Dermis microvascular lymphatic vessel endothelial cell (primary cell): ENCODE data around the gene HOXB13. TPM values are rescaled to one million over a fixed set of nuclear protein-coding genes. Genes with fewer than 3 reads are reported as not detected.
A peak's percentile ranks its signal among the peaks of the same experiment; 100 is the strongest.

Experiments used
- DNase-seq, 2 donors: peaks; one replicate each; pipeline versions ENCODE4 v3.0.0 to v3.0.0-alpha.2; 2010; ENCODE audit warnings: low read depth in 2 of 2
- total RNA-seq: library from RNA; depleted of rRNA; stranded (reverse); fragments of >200 nt; gene quantifications from 2 replicates; pipeline ENCODE4 v1.2.1, GENCODE V29; 2014

HOXB13 gene
- total RNA-seq, 1 donor from 2014 or later: not detected

DNA sequence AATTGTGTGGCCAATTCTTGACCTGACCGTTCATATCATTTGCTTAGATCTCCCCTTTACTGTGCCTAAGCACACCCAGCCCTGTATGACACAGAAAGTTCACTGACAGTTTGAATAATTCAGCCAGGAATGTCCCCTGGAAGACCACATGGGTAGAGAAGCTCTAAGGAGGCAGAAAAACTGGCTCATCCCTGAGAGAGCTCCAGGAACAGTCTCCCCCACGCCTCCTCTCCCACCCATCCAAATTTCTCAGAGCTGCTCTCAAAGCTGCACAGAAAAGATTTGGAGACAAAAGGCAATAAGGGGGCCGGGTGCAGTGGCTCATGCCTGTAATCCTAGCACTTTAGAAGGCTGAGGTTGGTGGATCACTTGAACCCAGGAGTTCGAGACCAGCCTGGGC is 17.4 kb downstream of the HOXB13 start:
- DNase-seq: no peak

DNA sequence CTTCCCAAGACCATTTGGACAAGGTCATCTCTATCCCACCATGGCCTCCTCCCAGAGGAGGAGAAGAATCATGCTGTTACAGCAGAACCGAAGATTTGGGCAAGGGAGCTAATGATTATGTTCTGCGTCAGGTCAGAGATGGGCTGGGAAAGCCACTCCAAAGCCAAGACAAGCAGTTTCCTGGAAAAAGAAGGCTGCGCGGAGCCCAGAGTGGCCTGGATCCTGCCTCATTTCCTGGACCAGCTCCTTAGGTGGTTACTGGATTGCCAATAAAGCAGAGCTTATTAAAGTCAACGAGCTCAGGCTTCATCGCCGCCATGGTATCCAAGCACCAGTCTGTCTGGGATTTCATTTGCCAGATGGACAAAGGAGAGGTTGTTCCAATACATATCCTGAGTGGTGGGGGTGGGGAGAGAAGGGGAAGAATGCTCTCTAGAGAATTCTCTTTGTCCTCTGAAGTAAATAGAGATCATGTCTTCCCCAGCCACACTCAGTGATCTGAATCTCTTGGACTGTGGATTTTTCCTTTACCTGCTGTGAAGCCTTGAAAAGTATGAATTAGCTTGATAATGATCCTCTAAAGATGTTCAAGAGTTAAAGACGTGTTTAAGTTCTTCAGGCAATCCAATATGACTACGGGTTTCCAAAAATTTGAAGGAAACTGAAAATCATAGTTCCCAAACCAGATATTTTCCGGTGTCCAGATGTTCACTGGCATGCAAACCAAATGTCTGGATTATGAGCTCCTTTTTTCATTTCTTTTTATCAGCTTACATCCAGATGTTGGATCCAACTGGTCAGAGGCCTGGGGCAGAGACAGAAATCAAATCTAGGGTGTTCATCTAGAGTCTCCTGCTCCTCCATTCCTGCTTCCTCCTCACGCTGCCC is 23.9 kb downstream of the HOXB13 start:
- DNase-seq: no peak

- DNase-seq: no peak
These were observed 26.6 kb downstream of the HOXB13 start for GRCh38 chr17:48701864-48702532.

DNA sequence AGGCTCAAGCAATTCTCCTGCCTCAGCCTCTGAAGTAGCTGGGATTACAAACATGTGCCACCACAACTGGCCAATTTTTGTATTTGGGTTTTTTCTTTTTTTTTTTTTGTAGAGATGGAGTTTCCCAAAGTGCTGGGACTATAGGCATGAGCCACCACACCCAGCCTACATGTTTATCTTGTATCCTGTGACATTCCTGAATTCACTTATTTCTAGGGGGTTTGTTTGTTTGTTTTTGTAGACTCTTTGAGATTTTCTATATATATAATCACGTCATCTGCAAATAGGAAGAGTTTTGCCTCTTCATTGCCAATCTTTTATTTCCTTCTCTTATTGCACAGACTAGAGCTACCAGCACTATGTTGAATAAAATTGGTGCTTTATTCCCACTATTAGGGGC is 35.4 kb downstream of the HOXB13 start:
- DNase-seq: no peak

GRCh38 chr17:48692049-48692448 is 36.5 kb downstream of the HOXB13 start:
- no peak for DNase-seq

- no peak for DNase-seq
These were observed 37.9 kb downstream of the HOXB13 start for GRCh38 chr17:48690655-48691054.

- no peak for DNase-seq
These were observed 46.9 kb downstream of the HOXB13 start for GRCh38 chr17:48681609-48682008.

DNA sequence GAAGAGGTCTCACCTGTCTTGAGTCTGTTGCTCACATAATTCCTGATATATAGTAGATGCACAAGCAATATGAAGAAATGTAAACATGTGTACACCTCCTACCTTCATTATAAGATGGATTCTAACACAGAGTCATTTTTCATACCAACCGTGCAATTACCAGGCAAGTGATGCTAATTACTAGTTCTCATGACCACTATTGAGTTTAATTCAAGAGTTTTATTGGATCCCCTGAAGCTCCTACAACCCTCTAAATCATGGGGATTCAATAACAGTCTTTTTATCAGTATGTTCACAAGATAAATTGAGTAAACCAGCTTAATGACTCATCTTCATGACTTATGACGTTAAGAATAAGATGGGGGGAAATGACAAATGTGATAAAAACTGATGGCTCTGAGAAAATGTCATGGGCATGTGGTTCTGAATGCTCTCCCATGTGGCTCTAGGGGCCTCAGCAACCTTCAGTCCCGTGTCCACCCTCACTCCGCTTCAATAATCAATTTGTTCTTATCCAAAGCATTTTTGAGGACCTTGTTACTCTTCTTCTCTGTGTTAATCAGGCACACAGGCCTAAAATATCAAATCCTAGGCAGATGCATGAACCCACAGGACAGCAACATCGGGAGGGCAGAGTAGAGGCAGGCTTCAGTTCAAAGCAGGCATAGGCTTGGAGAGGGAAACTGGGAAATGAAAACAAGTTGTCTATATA is 49.0 kb downstream of the HOXB13 start:
- DNase-seq: no peak

DNA sequence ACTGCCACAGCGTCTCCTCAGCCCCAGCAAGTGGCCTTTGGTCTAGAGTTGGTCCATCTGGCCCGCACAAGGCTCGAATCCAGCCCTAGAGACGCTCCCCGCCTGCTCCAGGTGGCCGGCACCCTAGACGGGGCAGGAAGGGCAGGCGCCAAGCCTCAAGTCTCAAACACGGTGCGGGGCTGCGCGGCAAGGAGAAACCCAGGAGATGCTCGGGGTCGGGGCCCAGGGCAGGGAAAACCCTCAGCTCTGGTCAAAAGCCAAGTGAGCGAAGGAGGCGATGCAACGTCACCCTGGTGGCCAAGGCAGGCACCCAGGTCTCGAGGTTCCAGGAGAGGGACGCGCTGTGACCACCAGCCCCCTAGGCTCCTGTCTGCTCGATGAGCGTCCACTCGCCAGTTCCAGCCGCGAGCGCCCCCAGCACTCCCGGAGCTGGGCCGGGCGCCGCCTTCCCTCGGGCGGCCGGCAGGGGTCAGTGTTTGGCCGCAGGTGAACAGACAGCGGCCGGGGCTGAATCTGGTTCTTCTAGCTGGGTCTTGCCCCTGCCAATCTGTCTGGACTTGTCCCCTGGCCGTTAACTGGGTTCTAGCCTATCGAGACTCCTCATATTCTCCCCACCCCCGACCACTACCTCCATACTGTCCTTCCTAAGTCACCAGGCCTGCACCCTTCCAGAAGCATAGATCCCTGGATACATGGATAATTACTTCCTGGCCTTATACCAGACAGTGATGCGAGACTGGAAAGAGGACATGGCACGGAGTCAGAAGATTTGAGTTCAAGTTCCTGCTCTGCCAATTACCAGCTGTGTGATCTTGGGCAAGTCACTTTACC is 50.2 kb downstream of the HOXB13 start:
- DNase-seq: peak; percentile 12 to 59

GRCh38 chr17:48676963-48677558 is 51.5 kb downstream of the HOXB13 start:
- no peak for DNase-seq

Other genes starting within 250 kb of the HOXB13 start
- not detected in 2 replicates for gene HOXB1, start 197.7 kb downstream of the HOXB13 start, total RNA-seq
- 0.51 and 0.63 TPM in 2 replicates for gene HOXB2, start 183.6 kb downstream of the HOXB13 start, total RNA-seq
- gene HOXB4, start 150.4 kb downstream of the HOXB13 start, total RNA-seq: 0.90 and 1.0 TPM in 2 replicates
- gene HOXB3, start 138.5 kb downstream of the HOXB13 start, total RNA-seq: 1.9 and 4.8 TPM in 2 replicates
- 0.13 TPM in 2 replicates for gene HOXB5, start 135.0 kb downstream of the HOXB13 start, total RNA-seq
- 3.3 and 3.9 TPM in 2 replicates for gene HOXB6, start 123.8 kb downstream of the HOXB13 start, total RNA-seq
- gene HOXB7, start 117.7 kb downstream of the HOXB13 start, total RNA-seq: 4.6 and 7.1 TPM in 2 replicates
- gene HOXB8, start 113.5 kb downstream of the HOXB13 start, total RNA-seq: 0.64 and 0.76 TPM in 2 replicates
- 0.13 and 0.51 TPM in 2 replicates for gene HOXB9, start 102.4 kb downstream of the HOXB13 start, total RNA-seq
- gene PRAC1, start 6.2 kb downstream of the HOXB13 start, total RNA-seq: not detected in 2 replicates
- not detected in 2 replicates for gene PRAC2, start 5.6 kb downstream of the HOXB13 start, total RNA-seq
- under 0.01 TPM in 1 of 2 replicates, not detected in the other for gene TTLL6, start 88.5 kb upstream of the HOXB13 start, total RNA-seq
- gene CALCOCO2, start 102.3 kb upstream of the HOXB13 start, total RNA-seq: 20.9 and 28.3 TPM in 2 replicates
- 30.8 and 48.4 TPM in 2 replicates for gene ATP5MC1, start 164.0 kb upstream of the HOXB13 start, total RNA-seq
- gene UBE2Z, start 179.7 kb upstream of the HOXB13 start, total RNA-seq: 50.8 and 78.1 TPM in 2 replicates
- 86.0 and 96.0 TPM in 2 replicates for gene SNF8, start 216.1 kb upstream of the HOXB13 start, total RNA-seq
- not detected in 2 replicates for gene GIP, start 239.8 kb upstream of the HOXB13 start, total RNA-seq